ENCODE measurements around the gene CAMK1D. TPM values are rescaled to one million over a fixed set of nuclear protein-coding genes. Genes with fewer than 3 reads are reported as not detected.

CAMK1D gene
- total RNA-seq, 4 donors from 2014 or later = 5.6 to 23.9 (median 7.4) TPM

GRCh38 chr10:12518024-12518423 lies 168.7 kb downstream of the CAMK1D start:
- no peak for DNase-seq
- no peaks in the 10 kb centered on the region for H3K36me3 ChIP-seq
- no peak overlapping the region for H3K27ac ChIP-seq
- H3K9me3 ChIP-seq = no peaks in the 10 kb centered on the region
- H3K4me1 ChIP-seq = no peaks in the 10 kb centered on the region
- H3K4me3 ChIP-seq = no peak overlapping the region
- no peak for TF ChIP-seq POLR2A (IDR thresholded peaks at IDR 0.05)
- H3K27me3 ChIP-seq = no peaks in the 10 kb centered on the region

- no peak for TF ChIP-seq POLR2A (IDR thresholded peaks at IDR 0.05)
- no peak for TF ChIP-seq CTCF (IDR thresholded peaks at IDR 0.05)
- no peak overlapping the region for H3K4me3 ChIP-seq
- no peak overlapping the region for H3K27ac ChIP-seq
- H3K4me1 ChIP-seq = no peaks in the 10 kb centered on the region
- DNase-seq = no peak
- H3K27me3 ChIP-seq = no peaks in the 10 kb centered on the region
- no peaks in the 10 kb centered on the region for H3K9me3 ChIP-seq
- no peaks in the 10 kb centered on the region for H3K36me3 ChIP-seq
These were observed 172.1 kb downstream of the CAMK1D start for GRCh38 chr10:12521423-12521822.

GRCh38 chr10:12526311-12526710 lies 177.0 kb downstream of the CAMK1D start:
- H3K4me3 ChIP-seq = no peak overlapping the region
- no peaks in the 10 kb centered on the region for H3K36me3 ChIP-seq
- no peaks in the 10 kb centered on the region for H3K27me3 ChIP-seq
- no peak overlapping the region for H3K27ac ChIP-seq
- peaks cover 0 to 5% (median 2%) of the 10 kb centered on the region in 4 donors for H3K4me1 ChIP-seq
- TF ChIP-seq CTCF (IDR thresholded peaks at IDR 0.05) = no peak
- no peak for TF ChIP-seq POLR2A (IDR thresholded peaks at IDR 0.05)
- no peaks in the 10 kb centered on the region for H3K9me3 ChIP-seq
- DNase-seq = no peak

GRCh38 chr10:12529976-12530375 lies 180.6 kb downstream of the CAMK1D start:
- TF ChIP-seq POLR2A (IDR thresholded peaks at IDR 0.05) = no peak
- TF ChIP-seq CTCF (IDR thresholded peaks at IDR 0.05) = no peak
- H3K36me3 ChIP-seq = no peaks in the 10 kb centered on the region
- no peaks in the 10 kb centered on the region for H3K9me3 ChIP-seq
- H3K27ac ChIP-seq = no peak overlapping the region
- no peak overlapping the region for H3K4me3 ChIP-seq
- DNase-seq = no peak
- H3K4me1 ChIP-seq = peaks cover 0 to 11% (median 2%) of the 10 kb centered on the region in 4 donors
- no peaks in the 10 kb centered on the region for H3K27me3 ChIP-seq

- Histone ChIP-seq H3K27ac (peak overlapping the region in 1 of 4 donors; percentile 64), H3K4me3 (no peak overlapping the region), H3K4me1 (peaks cover 0 to 11% (median 2%) of the 10 kb centered on the region in 4 donors), H3K9me3 (no peaks in the 10 kb centered on the region), H3K36me3 (no peaks in the 10 kb centered on the region), H3K27me3 (no peaks in the 10 kb centered on the region)
- no peak for TF ChIP-seq CTCF (IDR thresholded peaks at IDR 0.05)
- no peak for TF ChIP-seq POLR2A (IDR thresholded peaks at IDR 0.05)
- no peak for DNase-seq
These were observed 182.2 kb downstream of the CAMK1D start for GRCh38 chr10:12531305-12532220.

- Histone ChIP-seq H3K4me1 (peaks cover 0 to 11% (median 0%) of the 10 kb centered on the region in 4 donors), H3K9me3 (no peaks in the 10 kb centered on the region), H3K36me3 (no peaks in the 10 kb centered on the region), H3K27me3 (no peaks in the 10 kb centered on the region), H3K4me3 (no peak overlapping the region), H3K27ac (no peak overlapping the region)
- TF ChIP-seq POLR2A (IDR thresholded peaks at IDR 0.05) = no peak
- no peak for TF ChIP-seq CTCF (IDR thresholded peaks at IDR 0.05)
- DNase-seq = no peak
These were observed 183.8 kb downstream of the CAMK1D start for GRCh38 chr10:12533151-12533550.
